Globus pallidus (tissue), 1 donor: Measurements from ENCODE around the gene DIAPH2.

Source experiments
- DNase-seq: peaks from one replicate; pipeline ENCODE4 v3.0.0-alpha.2; 2015; ENCODE audit warnings: low spot score

Gene DIAPH2

GRCh38 chrX:97594646-97595224 is 910.1 kb downstream of the DIAPH2 start:
- no peak for DNase-seq

DNA sequence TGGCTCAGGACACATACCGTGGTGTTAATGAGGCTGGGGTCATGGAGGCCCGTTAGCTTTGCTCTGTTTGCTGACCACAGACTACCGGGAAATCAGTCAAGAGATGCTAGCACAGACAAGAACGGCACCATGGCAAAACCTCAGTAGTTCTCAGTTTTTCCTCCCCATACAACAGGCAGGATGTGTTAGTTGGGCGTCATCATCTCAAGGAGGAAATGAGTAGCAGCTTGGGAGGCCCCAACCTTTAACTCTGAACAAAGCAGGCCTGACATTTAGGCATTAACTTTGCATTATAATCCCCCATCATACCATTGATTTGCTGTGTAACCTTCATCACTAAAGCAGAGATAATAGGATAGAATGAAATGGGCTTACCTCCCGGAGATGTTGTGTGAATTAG is 913.3 kb downstream of the DIAPH2 start:
- DNase-seq, result no peak

GRCh38 chrX:97602465-97603258 is 918.0 kb downstream of the DIAPH2 start:
- no peak for DNase-seq

DNA sequence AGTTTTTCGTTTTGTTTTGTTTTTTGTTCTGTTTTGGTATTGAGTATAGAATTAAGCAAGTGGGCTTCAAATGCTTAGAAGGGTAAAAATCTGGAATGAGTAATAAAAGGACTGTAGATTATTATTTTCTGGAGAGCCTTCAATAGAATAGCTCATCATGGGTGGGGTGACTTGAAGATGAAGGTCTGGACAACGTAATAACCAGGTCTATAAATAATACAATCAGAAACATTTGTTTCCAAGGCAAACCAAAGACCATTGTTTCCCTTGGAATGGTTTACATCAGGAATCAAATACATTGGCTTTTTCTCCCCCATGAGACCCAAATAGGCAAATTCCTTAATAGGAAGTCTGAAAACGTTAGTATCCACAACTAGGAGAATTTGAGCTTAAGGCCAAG is 920.6 kb downstream of the DIAPH2 start:
- DNase-seq, result no peak

DNA sequence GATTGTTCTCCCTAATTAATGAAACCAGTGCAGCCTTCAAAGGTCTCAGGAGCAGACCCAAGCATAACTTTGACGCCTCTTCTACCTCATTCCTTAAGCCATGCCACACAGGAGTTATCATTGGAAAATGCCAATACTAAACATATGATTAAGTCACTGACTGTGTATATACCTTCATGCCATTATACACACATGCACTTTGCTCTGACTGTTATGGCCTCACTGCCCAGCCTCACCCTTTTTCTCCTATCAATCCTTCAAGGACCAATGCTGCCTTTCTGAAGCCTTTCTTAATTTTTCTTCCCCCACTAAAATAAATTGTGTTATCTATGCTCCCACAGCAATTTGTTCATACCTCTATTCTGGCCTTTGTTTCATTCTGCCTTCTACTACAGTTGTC is 924.7 kb downstream of the DIAPH2 start:
- no peak for DNase-seq

- DNase-seq, result no peak
Measured at GRCh38 chrX:97609938-97610337, 925.3 kb downstream of the DIAPH2 start.

GRCh38 chrX:97616883-97617530 is 932.4 kb downstream of the DIAPH2 start:
- DNase-seq, result no peak

- DNase-seq, result no peak
Measured at GRCh38 chrX:97619499-97619898, 934.9 kb downstream of the DIAPH2 start.

GRCh38 chrX:97622111-97622510 is 937.5 kb downstream of the DIAPH2 start:
- DNase-seq, result no peak

- no peak for DNase-seq
Measured at GRCh38 chrX:97628326-97628725, 943.7 kb downstream of the DIAPH2 start.

GRCh38 chrX:97628807-97629596 is 944.4 kb downstream of the DIAPH2 start:
- no peak for DNase-seq

DNA sequence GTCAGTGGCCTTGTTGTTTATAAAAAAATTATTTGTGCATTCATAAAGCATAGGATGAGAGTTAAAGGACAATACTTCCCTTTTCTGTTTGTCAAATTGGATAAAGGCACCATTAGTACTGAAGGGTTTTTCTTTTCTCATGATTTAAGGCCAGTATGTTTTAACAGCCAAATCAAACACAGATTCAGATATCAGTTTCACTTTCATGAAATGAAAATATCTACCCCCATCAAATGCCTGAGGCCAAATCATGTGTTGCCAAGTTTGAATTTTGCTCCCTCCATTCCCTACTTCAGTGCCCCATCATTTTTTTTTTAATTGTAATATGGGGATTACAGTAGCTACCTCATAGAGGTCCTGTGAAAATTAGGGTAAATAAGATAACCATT is 944.9 kb downstream of the DIAPH2 start:
- no peak for DNase-seq

- no peak for DNase-seq
Measured at GRCh38 chrX:97633798-97634197, 949.2 kb downstream of the DIAPH2 start.

DNA sequence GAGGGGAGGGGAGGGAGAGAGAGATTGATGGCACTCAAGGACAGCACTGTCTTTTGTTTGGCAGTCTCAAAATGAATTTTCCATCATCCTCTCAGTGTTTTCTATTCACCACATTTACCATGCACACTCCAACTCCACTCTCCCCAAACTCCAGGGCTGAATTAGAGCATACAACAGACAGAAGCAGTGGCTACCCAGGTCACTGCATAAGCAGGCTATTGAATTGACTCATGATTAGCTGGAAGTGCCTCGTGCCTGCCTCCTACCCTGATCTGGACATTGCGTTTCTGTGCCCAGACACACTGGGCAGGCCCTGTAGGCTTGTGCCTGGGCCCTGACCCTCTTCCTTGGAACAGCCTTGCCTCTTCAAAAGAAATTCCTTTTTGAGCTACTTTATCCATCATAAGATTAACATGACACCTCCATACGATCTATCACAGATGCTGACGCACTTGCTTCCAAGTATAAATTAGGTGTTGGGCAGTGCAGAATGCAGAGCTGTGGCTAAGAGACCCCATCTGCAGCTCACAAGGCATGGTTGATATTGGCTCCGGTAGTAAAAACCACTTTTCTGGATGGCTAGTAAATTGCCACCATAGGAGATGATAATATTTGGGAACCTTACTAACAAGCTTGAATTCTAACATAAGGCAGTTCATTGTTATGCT is 952.0 kb downstream of the DIAPH2 start:
- no peak for DNase-seq

- DNase-seq, result no peak
Measured at GRCh38 chrX:97637289-97637688, 952.6 kb downstream of the DIAPH2 start.

DNA sequence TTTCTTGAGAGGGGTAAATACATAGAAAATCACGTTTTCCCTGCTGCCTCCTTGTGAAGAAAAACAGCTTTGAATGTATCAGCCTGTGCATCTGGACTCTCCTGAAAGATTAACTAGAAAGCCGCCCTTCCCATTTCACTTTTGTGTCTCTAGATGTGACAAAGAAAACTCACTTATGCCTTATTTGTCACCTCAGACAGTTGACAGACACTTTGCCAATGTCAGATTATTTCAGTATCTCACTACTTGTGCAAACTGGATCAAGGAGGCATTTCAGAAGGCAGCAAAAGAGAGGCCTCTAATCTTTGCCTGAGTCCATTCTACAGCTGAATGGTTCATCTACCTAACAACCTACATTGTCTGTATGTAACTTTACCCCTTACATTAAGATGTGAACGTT is 954.0 kb downstream of the DIAPH2 start:
- DNase-seq, result no peak

- no peak for DNase-seq
Measured at GRCh38 chrX:97639526-97639925, 954.9 kb downstream of the DIAPH2 start.
